SW 1271 (cell line): ENCODE results near the gene CREB3L1.
"Not testable (repeated sequence)": the region's sequence is repeated elsewhere in the genome, so short reads cannot be mapped to it uniquely, and the experiment has no call there.

Experiments
- DNase-seq, 2 experiments: peaks; one replicate each; lab custom pipeline; 2025; lab: John Stamatoyannopoulos, UW

The CREB3L1 gene

DNA sequence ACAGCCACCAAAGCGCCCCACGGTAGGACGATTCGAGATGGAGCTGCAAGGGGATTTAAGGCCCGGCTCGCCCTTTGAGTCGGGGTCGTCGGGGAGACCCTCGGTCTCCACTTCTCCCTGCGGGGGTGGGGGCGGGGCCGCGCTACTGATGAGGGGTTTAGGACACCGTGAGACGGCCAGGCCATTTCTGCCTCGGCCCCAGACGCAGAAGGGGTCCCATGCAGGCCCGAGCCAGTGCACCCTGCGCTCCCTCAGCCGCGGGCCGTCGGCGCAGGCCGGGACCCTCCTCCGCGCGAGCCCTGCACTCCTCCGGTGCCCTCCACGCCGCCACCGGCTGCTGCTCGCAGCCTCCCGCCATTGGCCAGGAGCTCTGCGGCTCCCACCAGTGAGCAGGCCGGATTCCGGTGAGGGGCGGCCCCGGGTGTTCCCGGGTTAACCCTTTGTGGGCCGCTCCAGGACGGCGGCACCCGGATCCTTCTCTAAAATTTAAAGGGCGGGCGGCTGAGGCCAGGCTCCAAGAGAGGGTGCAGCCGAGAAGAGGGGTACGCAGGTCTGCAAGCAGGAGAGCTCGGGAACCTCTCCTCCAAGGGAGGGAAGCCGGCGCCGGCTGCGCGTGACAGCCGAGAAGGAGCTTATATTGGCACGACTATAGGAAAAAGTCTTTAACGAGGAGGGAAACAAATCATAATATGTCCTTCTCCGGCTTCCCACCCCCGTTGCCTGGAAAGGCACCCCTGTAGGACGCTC is 18.0 kb downstream of the CREB3L1 start:
- no peak for DNase-seq

DNA sequence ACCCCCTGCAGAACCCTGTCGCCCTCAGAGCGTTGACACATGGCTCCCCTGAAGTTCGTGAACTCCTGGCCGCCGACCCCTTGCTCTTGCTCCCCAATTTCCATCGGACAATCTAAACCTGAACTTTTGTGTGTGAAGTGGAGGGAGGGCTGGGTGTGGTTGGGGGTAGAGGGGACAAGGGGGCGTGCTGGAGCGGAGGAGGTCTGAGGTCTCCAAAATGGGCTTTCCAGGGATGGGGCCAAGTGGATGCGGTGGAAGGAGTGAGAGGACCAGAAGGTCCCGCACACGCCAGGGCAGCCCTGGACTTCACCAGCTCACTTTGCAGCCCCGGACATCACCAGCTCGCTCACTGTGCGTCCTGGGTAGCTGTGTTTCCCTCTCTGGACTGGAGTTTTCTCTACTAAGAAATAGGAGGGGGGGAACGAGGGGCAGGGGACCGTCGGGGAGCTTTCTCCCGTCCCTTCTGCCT is 18.6 kb downstream of the CREB3L1 start:
- no peak for DNase-seq

- no peak for DNase-seq
Measured at GRCh38 chr11:46296528-46297448, 19.3 kb downstream of the CREB3L1 start.

- no peak for DNase-seq
Measured at GRCh38 chr11:46298699-46299433, 21.4 kb downstream of the CREB3L1 start.

DNA sequence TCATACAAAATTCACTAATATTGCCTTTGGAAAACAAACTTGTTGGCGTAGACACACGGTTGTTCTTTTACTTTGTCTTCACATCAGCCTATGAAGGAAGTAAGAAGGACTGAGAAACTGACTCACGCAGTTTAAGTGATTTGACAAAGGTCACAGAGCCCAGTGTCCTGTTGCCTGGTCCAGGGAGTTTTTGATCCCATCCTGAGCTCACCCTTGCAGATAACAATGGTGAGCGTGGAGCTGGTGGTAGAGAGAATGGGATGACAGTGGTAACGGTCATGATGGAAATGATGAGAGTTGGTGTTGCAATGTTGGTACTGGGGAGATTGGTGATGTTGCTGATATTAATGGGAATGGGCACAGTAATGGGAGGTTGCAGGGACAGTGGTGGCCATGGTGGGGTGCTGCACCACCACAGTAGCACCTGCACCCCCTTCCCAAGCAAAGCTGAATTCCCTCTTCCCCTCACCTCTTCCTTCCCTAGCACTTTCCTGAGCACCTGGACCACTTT is 22.0 kb downstream of the CREB3L1 start:
- no peak for DNase-seq

DNA sequence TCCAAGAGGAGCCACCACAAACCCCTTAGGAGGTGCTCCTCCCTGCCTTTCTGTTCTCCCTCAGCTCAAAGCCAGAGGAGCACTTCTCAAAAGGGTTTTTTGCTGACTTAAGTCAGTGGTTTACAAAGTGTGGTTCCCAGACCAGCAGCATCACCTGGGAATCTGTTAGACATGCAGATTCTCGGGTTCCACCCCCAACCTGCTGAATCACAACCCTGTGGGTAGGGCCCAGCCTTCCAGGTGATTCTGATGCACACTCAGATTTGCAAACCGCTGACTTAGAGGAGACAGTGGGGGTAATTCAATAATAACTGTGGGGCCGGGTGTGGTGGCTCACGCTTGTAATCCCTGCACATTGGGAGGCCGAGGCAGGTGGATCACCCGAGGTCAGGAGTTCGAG is 22.8 kb downstream of the CREB3L1 start:
- DNase-seq = no peak

DNA sequence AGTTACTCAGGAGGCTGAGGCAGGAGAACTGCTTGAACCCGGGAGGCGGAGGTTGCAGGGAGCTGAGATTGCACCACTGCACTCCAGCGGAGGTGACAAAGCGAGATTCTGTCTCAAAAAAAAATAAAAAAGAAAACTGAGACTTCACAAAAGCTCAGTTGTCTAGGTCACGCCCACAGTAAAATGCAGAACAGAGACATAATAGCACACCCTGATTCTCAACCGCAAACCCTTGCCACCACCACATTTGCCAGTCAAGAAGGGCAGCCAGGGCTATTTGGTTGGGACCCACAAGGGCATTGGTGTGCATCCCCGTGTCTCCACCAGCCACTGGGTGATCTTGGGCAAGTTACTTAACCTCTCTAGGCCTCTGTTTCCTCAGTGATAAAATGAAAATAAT is 25.4 kb downstream of the CREB3L1 start:
- DNase-seq = no peak

GRCh38 chr11:46304036-46304435 is 26.6 kb downstream of the CREB3L1 start:
- not testable (repeated sequence) for DNase-seq

DNA sequence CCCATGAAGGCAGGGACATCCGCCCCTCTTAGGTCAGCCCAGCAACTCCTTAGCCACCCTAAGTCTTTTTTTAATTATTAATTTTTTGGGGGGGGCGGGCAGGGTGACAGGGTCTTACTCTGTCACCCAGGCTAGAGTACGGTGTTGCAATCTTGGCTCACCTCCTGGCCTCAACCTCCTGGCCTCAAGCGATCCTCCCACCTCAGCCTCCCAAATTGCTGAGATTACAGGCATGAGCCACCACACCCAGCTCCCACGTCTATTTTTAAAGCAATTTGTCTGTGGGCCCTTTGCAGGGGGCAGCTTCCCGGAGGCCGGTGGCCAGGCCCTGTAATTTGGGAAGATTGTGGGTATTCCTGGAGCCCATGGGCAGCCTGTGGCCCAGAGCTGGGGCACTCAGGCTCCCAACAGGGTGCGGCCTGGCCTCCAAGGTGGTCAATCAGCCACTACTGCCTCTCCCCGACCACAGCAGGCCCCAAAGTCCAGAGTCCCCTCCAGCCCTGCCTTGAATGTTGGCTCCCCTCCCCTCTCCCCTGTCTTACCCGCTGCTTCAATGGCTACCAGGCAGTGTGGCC is 27.2 kb downstream of the CREB3L1 start:
- DNase-seq = no peak

- peak in 1 of 2 experiments; percentile 68 for DNase-seq
Measured at GRCh38 chr11:46305295-46305694, 27.8 kb downstream of the CREB3L1 start.

- DNase-seq = no peak
Measured at GRCh38 chr11:46306296-46306853, 28.9 kb downstream of the CREB3L1 start.

- no peak for DNase-seq
Measured at GRCh38 chr11:46307369-46307768, 29.9 kb downstream of the CREB3L1 start.

- no peak for DNase-seq
Measured at GRCh38 chr11:46307785-46308341, 30.4 kb downstream of the CREB3L1 start.

- peak; percentile 46 to 56 for DNase-seq
Measured at GRCh38 chr11:46308631-46309419, 31.4 kb downstream of the CREB3L1 start.

DNA sequence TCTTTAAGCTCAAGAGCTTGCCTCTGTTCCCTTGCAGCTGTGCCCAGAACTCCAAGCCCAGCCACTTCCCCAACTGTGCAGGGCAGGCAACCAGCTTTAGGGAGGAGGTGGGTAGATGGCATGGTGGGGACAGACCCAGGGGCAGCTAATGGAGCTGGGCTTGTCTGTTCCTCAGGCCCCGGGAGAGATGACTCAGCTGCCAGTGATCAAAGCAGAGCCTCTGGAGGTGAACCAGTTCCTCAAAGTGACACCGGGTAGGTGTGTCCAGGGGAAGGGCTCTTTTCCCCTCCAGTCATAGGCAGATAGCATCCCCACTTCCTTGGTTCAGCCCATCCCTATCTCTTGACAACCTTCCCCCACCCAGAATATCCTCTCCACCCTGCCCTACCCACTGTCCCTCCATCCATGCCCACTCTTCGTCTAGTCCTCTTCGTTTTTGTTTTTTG is 32.4 kb downstream of the CREB3L1 start:
- no peak for DNase-seq

- peak; percentile 28 to 71 for DNase-seq
Measured at GRCh38 chr11:46315033-46315738, 37.7 kb downstream of the CREB3L1 start.

DNA sequence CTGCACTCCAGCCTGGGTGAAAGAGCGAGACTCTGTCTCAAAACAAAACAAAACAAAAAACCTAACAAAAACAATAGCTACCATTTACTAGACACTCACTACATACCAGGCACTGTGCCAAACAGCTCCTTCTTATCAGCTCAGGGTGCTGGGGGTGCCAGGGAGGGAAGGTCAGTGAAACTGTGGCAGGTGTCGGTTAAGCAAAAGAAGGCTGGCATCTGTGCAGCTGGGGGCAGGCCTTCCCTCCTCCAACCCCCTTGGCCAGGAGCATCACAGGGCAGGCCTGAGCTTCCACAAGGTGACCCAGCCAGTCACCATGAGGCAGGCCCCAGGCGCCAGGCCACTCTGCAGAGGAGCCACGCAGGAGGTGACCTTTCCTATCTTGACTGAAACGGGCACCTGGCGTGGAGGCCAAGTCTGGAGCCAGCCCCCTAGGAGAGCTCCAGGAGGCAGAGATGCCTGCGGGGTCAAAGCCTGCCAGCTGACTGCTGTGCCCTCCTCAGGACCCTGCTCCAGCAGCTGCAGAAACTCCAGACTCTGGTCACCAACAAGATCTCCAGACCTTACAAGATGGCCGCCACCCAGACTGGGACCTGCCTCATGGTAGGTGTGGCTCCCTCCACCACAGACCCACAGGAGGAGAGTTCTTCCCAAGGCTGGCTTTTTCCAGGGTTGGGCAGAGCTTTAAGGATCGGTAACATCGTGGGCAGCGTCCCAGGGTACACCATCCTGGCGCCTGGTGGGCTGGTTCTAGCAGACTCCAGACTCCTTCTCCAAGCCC is 38.5 kb downstream of the CREB3L1 start:
- no peak for DNase-seq

DNA sequence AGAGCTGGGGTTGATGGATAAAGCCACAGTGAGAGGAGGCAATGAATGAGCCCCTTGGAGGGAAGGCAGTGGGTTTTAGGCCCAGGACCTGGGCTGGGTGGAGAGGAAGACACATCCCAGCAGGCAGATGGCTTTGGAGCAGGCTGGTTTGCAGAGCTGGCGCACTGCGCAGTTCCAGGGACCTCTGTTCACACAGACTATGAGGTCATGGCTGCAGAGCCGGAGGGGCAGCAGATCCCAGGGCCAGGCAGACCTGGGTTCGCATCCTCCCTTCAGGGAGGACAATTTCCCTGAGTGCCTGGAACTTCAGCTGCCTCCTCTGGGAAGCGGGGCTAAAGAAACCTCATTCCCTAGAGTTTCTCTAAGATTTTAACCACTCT is 41.6 kb downstream of the CREB3L1 start:
- no peak for DNase-seq

DNA sequence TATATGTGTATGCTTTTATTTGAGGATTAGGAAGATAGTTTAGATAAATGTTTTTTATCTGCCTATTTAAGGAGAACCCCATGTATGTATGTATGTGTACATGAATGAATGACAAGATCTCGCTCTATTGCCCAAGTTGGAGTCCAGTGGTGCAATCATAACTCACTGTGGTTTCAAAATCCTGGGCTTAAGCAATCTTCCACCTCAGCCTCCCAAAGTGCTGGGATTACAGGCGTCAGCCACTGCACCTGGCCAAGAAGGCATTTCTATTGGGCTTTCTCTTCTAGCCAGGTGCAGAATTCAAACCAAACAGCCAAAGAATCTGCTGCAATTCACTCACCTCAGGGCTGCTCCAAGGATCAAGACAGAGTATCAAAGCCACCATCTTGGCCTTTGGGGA is 44.3 kb downstream of the CREB3L1 start:
- DNase-seq = no peak
